Renal cortical epithelial cell (primary cell): ENCODE results near the gene ASMT. TPM values are rescaled to one million over a fixed set of nuclear protein-coding genes. Genes with fewer than 3 reads are reported as not detected.

Source experiments
- total RNA-seq: library from RNA; depleted of rRNA; stranded (reverse); fragments of >200 nt; gene quantifications from 2 replicates; pipeline ENCODE4 v1.2.3, GENCODE V29; 2014

Gene ASMT
- total RNA-seq, 1 donor from 2014 or later: not detected

Other genes with a start within 250 kb of the ASMT start
- gene SLC25A6, start 222.9 kb upstream of the ASMT start, total RNA-seq: 81.4 and 189 TPM in 2 replicates
- 5.6 and 7.1 TPM in 2 replicates for gene ASMTL, start 162.2 kb upstream of the ASMT start, total RNA-seq
- gene P2RY8, start 77.9 kb upstream of the ASMT start, total RNA-seq: under 0.01 TPM in 1 of 2 replicates, not detected in the other
- gene AKAP17A, start 23.5 kb upstream of the ASMT start, total RNA-seq: 21.0 and 35.1 TPM in 2 replicates